ENCODE data around the gene DMD.

GRCh38 chrX:31591355-31591754 is 1620.0 kb downstream of the DMD start:
- TF ChIP-seq CTCF (IDR thresholded peaks at IDR 0.05; ENCODE audit: low read length) (no peak), EZH2 (optimal IDR thresholded peaks at IDR 0.05; ENCODE audit: low read depth, low read length) (no peak), EZH2phosphoT487 (IDR thresholded peaks at IDR 0.05; ENCODE audit: low read length) (no peak)

Data from MM.1S (cell line).